GM21529 (cell line): ENCODE data around the gene MCL1.
"Not testable (repeated sequence)": the region's sequence is repeated elsewhere in the genome, so short reads cannot be mapped to it uniquely, and the experiment has no call there.

Experiments
- ATAC-seq: cut with Tn5 transposase; IDR thresholded peaks from one replicate; pipeline ENCODE4 v1.9.1; 2021; ENCODE audit not compliant: unreplicated experiment

MCL1 gene

DNA sequence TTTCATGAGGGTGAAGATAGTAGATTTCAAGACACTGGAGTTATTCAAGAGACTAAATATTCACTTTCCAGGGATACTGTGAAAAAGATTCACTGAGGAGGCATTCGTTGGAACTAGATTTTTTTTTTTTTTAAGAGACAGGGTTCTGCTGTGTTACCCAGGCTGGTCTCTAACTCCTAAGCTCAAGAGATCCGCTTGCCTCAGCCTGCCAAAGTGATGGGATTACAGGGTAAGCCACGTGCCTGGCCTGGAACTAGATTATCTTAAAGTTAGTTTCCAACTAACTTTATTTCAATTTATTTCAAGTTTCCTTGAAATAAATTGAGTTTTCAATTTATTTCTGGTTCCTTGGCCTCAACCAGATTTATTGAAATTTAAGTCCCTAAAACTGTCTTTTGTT is 24.3 kb upstream of the MCL1 start:
- no peak for ATAC-seq

DNA sequence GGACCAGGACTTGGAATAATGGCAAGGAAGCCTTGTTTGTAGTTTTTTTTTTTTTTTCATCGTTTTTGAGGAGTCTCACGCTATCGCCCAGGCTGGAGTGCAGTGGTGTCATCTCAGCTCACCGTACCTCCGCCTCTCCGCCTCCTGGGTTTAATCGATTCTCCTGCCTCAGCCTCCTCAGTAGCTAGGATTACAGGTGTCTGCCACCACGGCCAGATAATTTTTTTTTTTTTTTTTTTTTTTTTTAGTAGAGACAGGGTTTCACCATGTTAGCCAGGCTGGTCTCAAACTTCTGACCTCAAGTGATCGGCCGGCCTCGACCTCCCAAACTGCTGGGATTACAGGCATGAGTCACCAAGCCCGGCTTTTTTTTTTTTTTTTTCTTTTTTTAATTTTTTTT is 23.0 kb upstream of the MCL1 start:
- not testable (repeated sequence) for ATAC-seq

DNA sequence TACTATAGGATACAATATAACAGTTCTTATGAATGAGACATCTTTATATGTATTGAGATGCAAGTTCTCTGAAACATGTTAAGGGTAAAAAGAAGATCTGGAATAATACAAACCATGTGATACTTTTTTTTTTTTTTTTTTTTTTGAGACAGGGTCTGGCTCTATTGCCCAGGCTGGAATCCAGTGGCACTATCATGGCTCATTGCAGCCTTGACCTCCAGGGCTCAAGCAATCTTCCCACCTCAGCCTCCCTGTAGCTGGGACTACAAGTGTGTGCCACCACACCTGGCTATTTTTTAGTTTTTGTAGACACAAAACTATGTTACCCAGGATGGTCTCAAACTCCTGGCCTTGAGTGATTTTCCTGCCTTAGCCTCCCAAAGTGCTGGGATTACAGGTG is 22.1 kb upstream of the MCL1 start:
- no peak for ATAC-seq

DNA sequence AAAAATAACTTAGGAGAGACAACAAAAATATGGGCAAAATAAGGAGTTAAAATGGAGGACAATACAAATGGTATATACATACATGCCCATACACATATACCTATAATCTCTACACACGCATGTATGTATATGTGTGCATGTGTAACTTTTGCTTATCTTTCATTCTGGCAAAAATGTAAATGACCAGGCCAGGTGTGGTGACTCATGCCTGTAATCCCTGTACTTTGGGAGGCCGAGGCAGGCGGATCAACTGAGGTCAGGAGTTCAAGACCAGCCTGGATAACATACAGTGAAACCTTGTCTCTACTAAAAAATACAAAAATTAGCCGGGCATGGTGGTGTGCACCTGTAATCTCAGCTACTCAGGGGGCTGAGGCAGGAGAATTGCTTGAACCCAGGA is 18.9 kb upstream of the MCL1 start:
- ATAC-seq: not testable (repeated sequence)

DNA sequence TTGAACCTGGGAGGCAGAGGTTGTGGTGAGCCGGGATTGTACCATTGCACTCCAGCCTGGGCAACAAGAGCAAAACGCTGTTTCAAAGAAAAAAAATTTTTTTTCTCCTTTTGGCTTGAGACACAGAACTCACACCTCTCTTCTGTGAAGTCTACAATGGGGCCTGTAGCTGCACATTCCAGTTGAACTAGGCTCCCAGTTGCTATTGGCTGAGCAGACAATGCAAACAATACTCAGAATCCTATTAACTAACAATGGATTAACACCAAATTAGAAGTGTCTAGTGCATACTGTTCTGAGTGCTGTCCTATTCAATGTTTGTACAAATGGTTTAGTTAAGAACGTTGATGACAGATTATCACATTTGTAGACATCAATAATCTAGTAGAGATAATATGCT is 17.6 kb upstream of the MCL1 start:
- no peak for ATAC-seq

DNA sequence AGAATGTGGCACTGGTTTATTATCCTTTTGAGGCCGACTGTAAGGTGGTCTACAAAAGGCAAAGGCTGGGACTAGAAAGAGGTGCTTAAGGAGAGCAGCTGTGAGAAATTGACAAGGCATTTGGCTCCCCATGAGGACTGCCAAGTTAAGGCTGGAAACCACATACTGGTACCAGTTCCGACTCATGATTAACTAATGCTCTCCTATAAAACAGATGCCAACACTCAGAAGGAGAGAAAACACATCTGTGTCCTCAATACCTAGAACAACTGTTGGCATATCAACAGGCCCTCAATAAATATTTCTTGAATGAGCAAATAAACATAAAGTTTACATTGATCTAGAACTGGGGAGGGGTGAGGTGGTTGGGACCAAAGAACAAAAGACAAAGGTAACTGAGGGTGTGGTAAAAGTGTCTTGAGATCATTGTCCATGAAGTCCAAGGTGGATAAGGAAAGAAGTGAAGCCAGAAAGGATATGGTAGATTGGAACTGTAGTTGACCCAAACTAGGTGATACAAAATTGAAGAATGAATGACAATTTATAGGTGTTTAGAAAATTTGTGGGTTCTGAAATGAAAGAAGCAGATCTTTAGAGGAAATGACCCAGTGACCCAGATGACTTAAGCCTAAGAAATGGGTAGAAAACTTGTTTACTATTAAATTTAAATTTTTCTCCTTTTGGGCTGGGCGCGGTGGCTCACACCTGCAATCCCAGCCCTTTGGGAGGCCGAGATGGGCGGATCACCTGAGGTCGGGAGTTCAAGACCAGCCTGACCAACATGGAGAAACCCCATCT is 16.9 kb upstream of the MCL1 start:
- ATAC-seq: no peak

DNA sequence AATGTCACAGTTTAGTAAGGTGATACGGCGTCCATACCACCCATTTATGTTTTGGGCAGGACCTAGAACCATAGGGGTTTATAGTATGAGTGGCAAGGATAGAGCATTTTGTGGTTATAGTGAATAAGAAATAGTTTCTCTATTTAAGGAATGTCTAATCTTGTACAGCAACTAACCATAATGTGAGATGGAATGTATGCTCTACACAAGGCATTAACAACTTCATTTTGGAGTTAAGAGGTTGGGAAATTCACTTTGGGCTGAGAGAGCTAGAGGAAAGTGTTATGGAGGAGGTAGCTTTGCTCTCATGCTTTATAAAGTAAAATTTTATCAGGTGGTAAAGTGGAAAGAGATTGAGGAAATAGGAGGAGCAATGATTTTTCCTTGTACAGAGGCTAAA is 3.0 kb upstream of the MCL1 start:
- no peak for ATAC-seq

DNA sequence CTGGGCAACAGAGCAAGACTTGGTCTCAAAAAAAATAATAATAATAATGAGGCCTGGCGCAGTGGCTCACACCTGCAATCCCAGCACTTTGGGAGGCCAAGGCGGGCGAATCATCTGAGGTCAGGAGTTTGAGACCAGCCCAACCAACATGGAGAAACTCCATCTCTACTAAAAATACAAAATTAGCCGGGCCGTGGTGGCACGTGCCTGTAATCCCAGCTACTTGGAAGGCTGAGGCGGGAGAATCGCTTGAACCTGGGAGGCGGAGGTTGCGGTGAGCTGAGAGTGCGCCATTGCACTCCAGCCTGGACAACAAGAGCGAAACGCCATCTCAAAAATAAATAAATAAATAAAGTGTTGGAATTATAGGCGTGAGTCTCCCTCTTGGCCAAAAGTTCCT is 2.6 kb upstream of the MCL1 start:
- ATAC-seq: not testable (repeated sequence)

DNA sequence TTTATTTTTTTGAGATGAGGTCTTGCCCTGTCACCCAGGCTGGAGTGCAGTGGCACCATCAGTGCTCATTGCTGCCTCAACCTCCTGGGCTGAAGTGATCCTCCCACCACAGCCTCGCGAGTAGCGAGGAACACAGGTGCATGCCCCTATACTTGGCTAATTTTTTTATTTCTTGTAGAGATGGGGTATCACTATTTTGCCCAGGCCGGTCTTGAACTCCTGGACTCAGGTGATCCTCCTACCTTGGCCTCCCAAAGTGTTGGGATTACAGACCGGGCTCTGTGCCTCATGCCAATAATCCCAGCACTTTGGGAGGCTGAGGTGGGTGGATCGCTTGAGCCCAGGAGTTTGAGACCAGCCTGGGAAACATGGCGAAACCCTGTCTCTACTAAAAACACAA is 2.0 kb upstream of the MCL1 start:
- ATAC-seq: not testable (repeated sequence)

DNA sequence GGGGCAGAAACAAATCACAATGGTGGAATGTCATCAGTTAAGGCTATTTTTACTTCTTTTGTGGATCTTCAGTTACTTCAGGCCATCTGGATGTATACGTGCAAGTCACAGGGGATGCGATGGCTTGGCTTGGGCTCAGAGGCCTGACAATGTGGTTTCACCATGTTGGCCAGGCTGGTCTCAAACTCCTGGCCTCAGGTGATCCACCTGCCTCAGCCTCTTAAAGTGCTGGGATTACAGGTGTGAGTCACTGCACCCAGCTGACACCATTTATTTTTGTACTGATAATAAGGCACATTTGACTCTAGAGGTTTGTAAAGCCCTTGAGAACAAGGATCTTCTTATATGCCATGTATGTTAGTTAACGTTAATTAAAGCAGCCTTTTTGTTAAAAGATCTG is 1.6 kb upstream of the MCL1 start:
- not testable (repeated sequence) for ATAC-seq

DNA sequence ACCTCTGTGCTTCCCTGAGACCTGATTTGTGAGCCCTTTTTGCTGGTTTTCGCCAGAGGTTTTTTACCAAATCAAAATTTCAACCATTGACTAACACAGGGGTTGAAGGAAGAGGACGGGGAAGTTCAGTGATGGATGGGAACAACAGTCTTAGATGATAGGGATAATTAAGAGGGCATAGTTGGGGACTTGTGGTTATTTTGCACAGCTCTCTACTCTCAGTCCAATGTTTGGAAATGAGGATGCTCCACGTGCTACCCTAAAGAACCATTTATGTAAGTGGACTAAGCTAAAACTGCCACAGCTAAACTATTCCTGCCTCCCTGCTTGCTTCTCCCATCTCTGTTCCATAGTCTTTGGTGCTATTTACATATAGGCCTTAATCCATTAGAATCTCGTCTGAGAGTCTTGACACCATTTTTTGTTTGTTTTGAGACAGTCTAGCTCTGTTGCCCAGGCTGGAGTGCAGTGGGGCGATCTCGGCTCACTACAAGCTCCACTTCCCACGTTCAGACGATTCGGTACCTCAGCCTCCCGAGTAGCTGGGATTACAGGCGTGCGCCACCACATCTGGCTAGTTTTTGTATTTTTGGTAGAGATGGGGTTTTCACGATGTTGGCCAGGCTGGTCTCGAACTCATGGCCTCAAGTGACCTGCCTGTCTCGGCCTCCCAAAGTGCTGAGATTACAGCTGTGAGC is 684 bp upstream of the MCL1 start:
- ATAC-seq: peak; percentile 3

DNA sequence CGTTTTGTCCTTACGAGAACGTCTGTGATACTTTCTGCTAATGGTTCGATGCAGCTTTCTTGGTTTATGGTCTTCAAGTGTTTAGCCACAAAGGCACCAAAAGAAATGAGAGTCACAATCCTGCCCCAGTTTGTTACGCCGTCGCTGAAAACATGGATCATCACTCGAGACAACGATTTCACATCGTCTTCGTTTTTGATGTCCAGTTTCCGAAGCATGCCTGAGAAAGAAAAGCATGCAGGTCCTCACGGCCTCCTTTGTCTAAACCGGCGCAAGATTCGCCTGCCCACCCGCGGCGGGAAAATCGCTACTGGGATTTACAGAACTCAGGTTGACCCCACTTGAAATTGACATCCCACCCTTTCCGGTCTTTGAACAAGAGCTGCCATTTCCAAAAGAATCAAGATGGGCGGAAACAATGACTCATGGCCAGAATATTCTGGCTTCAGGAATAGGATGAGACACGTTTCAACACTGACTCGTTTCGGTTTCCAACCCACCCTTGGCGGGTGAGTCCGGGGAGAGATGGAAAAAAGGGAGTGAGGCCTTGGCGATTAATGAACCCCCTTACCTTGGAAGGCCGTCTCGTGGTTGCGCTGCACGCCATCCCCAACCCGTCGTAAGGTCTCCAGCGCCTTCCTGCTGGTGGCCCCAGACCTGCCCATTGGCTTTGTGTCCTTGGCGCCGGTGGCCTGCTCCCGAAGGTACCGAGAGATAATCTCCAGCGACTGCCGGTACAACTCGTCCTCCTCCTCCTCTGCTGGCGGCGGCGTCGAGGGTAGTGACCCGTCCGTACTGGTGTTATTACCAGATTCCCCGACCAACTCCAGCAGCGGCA is 919 bp downstream of the MCL1 start:
- ATAC-seq: no peak

DNA sequence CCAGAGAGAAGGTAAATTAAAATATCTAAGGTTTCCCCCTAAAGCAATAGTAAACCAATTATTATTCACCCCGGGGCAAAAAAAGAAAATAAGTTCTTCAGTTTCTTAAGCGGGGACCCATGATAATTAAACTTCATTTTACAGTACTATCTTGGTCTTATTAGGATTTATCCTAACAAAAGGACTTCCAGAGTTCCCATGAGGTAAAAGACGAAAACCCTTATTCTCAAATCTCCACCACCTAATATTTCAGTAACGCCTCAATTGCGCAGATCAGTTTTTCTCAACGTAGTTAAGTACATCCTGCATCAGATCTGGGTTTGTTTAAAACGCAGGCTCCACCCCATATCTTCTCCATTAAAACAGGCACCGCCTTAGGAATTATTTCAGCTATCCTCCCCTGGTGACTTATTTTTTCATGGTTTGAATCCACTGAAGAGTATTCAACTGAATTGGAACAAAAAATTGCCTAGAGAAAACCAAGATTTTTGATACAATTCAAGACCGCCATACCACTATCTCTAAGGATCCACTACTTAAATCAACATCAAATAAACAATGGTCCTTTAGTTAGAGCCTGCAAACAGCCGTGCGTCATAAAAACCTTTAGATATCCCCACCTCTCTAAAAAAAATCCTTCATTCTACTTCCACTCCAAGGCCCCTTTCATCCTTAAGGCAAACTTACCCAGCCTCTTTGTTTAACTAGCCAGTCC is 1.7 kb downstream of the MCL1 start:
- ATAC-seq: no peak

DNA sequence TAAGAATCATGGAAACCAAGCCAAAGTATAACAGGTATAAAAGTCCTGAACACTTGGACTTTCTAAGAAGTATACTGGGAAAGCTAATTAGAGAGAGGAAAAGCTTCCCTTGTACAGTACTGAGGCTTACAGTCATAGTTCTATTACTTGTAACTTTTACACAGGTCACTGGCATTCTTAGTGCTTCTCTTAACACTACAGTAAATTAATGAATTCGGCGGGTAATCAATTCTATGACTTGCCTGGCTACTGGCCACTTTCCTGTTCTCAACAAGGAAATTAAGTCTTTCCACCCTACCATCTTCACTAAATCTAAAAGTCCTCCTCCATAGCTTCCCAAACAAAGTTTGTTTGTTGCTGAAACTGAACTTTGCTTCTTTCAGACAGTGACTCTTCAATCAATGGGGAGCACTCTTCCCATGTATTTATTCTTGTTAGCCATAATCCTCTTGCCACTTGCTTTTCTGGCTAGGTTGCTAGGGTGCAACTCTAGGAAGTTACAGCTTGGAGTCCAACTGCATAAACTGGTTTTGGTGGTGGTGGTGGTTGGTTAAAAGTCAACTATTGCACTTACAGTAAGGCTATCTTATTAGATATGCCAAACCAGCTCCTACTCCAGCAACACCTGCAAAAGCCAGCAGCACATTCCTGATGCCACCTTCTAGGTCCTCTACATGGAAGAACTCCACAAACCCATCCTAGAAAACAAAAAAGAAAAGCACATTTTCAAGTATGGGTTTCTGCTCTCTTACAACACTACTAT is 2.4 kb downstream of the MCL1 start:
- no peak for ATAC-seq

DNA sequence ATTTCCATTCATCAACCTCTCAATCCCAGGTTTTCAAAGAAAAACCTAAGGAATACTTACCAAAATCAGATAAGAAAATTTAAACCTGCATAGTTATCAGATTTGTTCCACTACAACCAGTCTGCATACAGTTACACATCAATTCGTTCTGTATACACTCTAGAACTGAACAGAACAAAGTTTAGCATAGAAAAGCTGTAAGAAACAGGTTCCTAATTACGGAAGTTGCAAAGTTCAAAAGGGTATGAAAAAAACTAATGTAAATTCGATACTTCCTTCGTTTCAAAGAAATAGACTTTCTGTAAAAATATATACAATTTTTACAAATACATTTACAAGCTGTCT is 3.1 kb downstream of the MCL1 start:
- no peak for ATAC-seq

DNA sequence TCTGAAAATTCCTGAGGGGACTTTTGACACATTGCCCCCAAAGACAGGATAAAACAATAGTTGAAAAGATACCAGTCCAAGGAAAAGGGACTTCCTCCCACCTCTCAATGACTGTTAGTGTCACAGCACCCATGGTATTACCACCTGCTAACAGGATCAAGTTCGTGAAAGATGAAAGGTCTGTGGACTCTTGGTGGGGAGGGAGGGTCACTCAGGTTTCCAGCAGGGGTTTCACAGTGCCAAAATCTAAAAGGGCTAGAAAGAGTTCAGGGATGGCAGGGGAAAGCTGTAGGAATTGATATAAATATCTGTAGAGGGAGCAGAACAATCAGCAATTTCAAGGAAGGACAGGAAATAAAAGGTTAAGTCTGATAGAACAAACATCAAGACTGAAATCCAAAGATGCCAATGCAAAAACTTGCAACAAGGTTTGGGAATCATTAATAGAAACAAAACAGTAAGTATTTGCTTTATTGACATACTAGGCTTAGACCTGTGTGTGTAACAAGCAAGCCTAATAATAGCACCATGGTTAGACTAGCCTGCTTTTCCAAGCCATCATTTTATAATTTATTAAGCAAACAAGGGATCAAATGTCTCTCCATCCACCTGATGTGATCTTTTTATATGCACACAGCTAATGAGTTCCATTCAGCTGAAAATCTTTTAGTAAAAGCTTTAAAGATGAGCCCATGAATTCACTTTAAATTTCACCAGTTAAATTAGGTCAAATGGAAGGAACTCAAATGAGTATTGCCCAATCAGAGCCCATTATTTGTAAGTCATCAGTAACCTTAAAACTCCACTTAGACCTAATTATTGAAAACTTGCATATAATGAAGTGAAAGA is 3.7 kb downstream of the MCL1 start:
- no peak for ATAC-seq

DNA sequence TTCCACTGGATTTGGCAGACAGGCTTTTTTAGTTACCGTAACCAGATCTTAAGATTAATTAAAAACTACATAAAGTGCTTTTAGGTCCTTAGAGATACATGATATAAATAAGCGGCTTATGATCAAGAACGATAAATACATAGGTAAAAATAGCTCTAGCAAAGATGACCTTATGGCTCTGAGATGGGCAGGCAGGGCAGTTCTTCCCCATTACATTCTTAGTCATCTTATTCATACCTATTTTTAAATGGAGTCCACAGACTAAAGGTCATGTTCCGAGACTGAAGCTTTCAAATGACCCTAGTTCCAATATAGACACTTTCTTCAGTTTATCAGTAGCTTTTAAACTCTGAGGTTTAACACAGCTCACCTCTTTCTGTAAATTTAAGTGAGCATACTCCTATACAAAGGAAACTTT is 4.3 kb downstream of the MCL1 start:
- ATAC-seq: no peak

DNA sequence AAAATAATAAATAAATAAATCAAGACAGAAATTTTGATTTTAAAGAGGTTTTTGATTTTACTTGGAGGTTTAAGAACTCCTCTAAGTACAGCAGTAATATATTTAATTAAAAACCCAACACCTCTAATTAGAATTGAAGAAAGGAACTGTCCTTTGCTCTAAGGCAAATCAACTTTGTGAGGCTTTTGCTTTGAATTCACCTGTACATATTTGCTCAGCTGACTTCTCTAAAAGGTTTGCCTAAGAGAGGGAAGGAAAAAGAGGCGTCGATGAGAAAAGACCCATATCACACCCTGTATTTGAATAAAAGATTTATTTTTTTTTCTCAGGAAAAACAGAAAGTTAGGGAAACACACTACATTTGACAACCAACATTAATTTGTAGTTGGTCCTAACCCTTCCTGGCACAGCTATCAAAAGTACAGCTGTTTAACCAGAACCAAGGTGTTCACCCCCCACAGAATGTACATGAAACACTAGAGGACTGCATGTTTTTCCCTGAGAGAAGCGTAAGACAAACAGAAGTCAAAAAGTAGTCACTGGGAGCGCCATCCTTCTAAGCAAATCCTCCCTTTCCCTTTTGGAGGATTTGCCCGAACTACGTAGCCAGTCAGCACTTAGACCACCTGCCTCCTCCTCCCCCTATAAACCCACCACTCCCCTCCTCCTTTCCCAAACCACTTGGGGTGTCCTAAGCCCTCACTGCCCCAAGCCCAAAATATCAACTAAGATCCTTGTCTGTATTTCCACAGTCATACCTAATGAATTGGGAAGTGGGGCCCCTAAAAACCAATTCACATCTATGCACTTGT is 4.9 kb downstream of the MCL1 start:
- ATAC-seq: no peak

DNA sequence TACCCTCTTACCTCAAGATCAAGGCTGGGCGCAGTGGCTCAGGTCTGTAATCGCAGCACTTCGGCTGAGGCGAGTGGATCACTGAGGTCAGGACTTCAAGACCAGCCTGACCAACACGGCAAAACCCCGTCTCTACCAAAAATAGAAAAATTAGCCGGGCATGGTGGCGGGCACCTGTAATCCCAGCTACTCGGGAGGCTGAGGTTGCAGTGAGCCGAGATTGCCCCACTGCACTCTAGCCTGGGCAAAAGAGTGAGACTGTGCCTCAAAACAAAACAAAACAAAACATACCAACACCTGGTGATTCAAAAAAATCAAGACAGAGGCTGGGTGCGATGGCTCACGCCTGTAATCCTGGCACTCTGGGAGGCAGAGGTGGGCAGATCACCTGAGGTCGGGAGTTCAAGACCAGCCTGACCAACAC is 5.8 kb downstream of the MCL1 start:
- not testable (repeated sequence) for ATAC-seq
